GM23338 (cell line): Measurements from ENCODE around the gene NDOR1.

Experiments
- EZH2 ChIP-seq: fragments of 200-600 bp; sonication (generic); IDR thresholded peaks from one replicate; pipeline ENCODE4 v1.8.0; 2017; ENCODE audit warnings: antibody characterized with exemption, mild to moderate bottlenecking, low read depth; ENCODE audit not compliant: unreplicated experiment
- EZH2phosphoT487 ChIP-seq: fragments of 200-600 bp; sonication (generic); IDR thresholded peaks from one replicate; pipeline ENCODE4 v1.8.1; 2018; ENCODE audit warnings: antibody characterized with exemption; ENCODE audit not compliant: unreplicated experiment
- STAT1 ChIP-seq: IDR thresholded peaks from one replicate; pipeline ENCODE4 v1.6.1; 2016; ENCODE audit warnings: antibody characterized with exemption; ENCODE audit not compliant: unreplicated experiment
- TF ChIP-seq, protein P1 (sequence below), 2 experiments: fragments of 200-600 bp in 1 of 2; sonication (generic) in 1 of 2; conservative IDR thresholded peaks; 2 replicates each; pipeline versions ENCODE4 v1.5.1 to v1.6.1; 2016 to 2017; ENCODE audit warnings: antibody characterized with exemption in 2 of 2, low read depth in 2 of 2, mild to moderate bottlenecking in 2 of 2, moderate library complexity in 1 of 2

DNA sequence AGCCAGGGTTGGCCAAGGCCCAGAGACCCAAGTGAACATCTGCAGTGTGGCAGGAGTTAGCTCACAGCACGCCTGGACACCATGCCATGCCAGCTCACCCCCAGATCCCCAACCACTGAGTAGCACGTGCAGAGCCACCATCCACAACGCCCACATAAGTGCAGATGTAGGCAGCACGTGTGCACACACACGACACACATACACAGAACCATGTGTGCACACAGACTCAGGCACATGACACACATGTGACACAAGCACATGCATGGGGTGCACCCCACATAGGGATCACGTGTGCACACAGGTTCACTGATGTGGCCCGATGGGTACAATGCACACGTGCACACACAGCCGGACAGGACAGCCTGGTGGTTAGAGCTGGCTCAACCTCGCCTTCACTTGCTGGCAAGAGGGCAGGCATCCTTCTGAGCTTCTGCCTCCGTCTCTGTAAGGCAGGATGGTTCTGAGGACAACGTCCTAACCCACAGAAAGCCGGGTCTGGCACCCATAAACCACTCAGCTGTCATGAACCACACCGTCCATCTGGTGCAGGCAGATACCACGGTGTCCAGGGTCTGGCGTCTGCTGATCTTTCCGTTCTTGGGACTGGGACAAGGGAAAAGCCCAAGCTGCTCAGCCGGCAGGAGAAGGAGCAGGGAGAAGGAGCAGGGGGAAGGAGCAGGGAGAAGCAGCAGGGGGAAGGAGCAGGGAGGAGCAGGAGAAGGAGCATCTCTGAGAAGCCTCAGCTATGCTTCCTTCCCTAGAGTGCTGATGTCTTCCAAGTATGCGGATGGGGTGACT is 47.7 kb upstream of the NDOR1 start:
- TF ChIP-seq EZH2 = no peak
- TF ChIP-seq, protein P1, sequence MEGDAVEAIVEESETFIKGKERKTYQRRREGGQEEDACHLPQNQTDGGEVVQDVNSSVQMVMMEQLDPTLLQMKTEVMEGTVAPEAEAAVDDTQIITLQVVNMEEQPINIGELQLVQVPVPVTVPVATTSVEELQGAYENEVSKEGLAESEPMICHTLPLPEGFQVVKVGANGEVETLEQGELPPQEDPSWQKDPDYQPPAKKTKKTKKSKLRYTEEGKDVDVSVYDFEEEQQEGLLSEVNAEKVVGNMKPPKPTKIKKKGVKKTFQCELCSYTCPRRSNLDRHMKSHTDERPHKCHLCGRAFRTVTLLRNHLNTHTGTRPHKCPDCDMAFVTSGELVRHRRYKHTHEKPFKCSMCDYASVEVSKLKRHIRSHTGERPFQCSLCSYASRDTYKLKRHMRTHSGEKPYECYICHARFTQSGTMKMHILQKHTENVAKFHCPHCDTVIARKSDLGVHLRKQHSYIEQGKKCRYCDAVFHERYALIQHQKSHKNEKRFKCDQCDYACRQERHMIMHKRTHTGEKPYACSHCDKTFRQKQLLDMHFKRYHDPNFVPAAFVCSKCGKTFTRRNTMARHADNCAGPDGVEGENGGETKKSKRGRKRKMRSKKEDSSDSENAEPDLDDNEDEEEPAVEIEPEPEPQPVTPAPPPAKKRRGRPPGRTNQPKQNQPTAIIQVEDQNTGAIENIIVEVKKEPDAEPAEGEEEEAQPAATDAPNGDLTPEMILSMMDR (conservative IDR thresholded peaks at IDR 0.05; ENCODE audit: low read depth in 2 of 2) = no peak
- no peak for TF ChIP-seq EZH2phosphoT487
- TF ChIP-seq STAT1 = no peak
